Non-pigmented ciliary epithelial cell (primary cell): Measurements from ENCODE around the gene PRR13.

Experiments used
- DNase-seq: peaks from one replicate; pipeline ENCODE4 v3.0.0-alpha.2; 2010; ENCODE audit warnings: low read depth

PRR13 gene

DNA sequence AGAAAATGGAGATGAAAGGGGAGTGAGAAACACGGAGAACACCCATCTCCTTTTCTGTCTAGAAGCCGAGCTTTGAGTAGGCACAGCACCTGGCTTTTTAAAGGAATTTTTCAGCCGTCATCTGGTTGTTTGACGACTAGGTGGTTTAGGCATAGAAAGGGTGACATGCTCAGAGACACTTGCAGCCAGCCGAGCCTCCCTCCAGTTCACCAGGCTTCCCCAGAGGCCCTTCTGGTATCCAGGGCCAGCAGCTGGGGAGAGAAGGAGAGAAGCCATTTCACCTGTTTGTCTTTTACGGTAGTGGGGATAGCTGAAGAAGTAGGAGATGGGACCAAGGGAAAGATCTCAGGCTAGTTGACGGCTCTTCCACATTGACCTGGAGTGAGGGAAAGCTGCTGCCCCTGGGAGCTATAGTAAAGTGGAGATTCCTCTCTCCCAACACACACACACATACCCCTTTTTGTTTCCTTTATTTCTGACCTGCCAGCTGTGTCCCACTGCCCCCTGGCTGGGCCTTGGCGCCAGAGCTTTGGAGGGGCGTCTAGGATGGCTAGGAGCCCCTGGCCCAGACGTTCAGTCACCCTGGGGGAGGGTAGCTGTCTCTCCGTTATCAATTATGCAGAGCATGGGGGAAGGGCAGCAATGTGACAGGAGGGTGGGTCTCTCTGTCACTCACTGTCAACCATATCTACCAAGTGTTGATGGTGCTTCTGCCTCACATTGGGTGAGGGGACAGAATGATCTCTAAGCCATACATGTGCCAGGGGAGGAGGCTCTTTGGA, 52.3 kb downstream of the PRR13 start:
- no peak for DNase-seq
